IMR-90 (cell line): ENCODE data around the gene MARCHF2. TPM values are rescaled to one million over a fixed set of nuclear protein-coding genes. Genes with fewer than 3 reads are reported as not detected.

ENCODE experiments used
- ATAC-seq: fragments of 200-7000 bp; cut with Tn5 transposase; 2 replicates; pipeline ENCODE4 v1.9.1; 2020; ENCODE audit warnings: low read depth, mild to moderate bottlenecking, moderate library complexity
- BruUV-seq: library from RNA; stranded (reverse); fragments of 400-500 nt; replicated peaks from 2 replicates; lab custom pipeline; 2021; lab: Mats Ljungman, UMichigan
- CTCF ChIA-PET: fragments of 300-600 bp; formaldehyde crosslinking; extraction: SDS; loops from one replicate; lab custom pipeline; 2021; ENCODE audit warnings: antibody characterized with exemption; lab: Yijun Ruan, JAX
- POLR2A ChIA-PET: fragments of 300-600 bp; sonication (Branson Sonifier 250); formaldehyde crosslinking; loops from one replicate; lab custom pipeline; 2022; ENCODE audit warnings: antibody characterized with exemption; ENCODE audit not compliant: unreplicated experiment; lab: Charles Lee
- DNase-seq: peaks from one replicate; pipeline ENCODE4 v3.0.0; 2013
- H2AFZ ChIP-seq: replicated peaks from 2 replicates; pipeline ENCODE3; 2013; ENCODE audit warnings: low read length, mild to moderate bottlenecking; ENCODE audit not compliant: poor library complexity
- H2AK5ac ChIP-seq: 2 replicates; pipeline ENCODE4 v1.6.1; 2013; ENCODE audit warnings: low read depth, low read length, inconsistent platforms
- H2AK9ac ChIP-seq: replicated peaks from 2 replicates; pipeline ENCODE3; 2013; ENCODE audit warnings: mild to moderate bottlenecking, low read depth, low read length, moderate library complexity; ENCODE audit not compliant: poor library complexity
- H2BK120ac ChIP-seq: 2 replicates; pipeline ENCODE4 v1.6.1; 2013; ENCODE audit warnings: low read depth, low read length, inconsistent platforms
- H2BK15ac ChIP-seq: 3 replicates; pipeline ENCODE4 v1.6.1; 2013; ENCODE audit warnings: low read depth, low read length, inconsistent platforms
- H2BK20ac ChIP-seq: 2 replicates; pipeline ENCODE4 v1.6.1; 2013; ENCODE audit warnings: low read depth, mild to moderate bottlenecking, inconsistent platforms, low read length, moderate library complexity
- H2BK5ac ChIP-seq: 2 replicates; pipeline ENCODE4 v1.6.1; 2013; ENCODE audit warnings: mild to moderate bottlenecking, low read depth, low read length, inconsistent platforms; ENCODE audit not compliant: poor library complexity, severe bottlenecking
- H3K14ac ChIP-seq: replicated peaks from 2 replicates; pipeline ENCODE4 v1.6.1; 2013; ENCODE audit warnings: low read depth, low read length, inconsistent platforms
- H3K18ac ChIP-seq: 2 replicates; pipeline ENCODE4 v1.6.1; 2013; ENCODE audit warnings: low read depth, low read length, control low read depth
- H3K23ac ChIP-seq: 2 replicates; pipeline ENCODE4 v1.6.1; 2013; ENCODE audit warnings: low read depth, low read length, inconsistent platforms
- H3K27ac ChIP-seq: 2 replicates; pipeline ENCODE4 v1.5.1; 2013; ENCODE audit warnings: mild to moderate bottlenecking, control low read depth, low read length; ENCODE audit not compliant: insufficient read depth
- H3K27me3 ChIP-seq: 2 replicates; pipeline ENCODE4 v1.6.1; 2013; ENCODE audit warnings: low read length; ENCODE audit not compliant: control insufficient read depth, insufficient read depth
- H3K36me3 ChIP-seq: 2 replicates; pipeline ENCODE4 v1.6.1; 2013; ENCODE audit warnings: low read length, mixed read lengths; ENCODE audit not compliant: control insufficient read depth, insufficient read depth
- H3K4ac ChIP-seq: 2 replicates; pipeline ENCODE4 v1.6.1; 2013; ENCODE audit warnings: low read depth, low read length, inconsistent platforms
- H3K4me1 ChIP-seq: 2 replicates; pipeline ENCODE4 v1.6.1; 2013; ENCODE audit warnings: low read length, mixed read lengths; ENCODE audit not compliant: control insufficient read depth, insufficient read depth
- H3K4me2 ChIP-seq: 2 replicates; pipeline ENCODE4 v1.6.1; 2013; ENCODE audit warnings: low read depth, mild to moderate bottlenecking, control low read depth, low read length, moderate library complexity
- H3K4me3 ChIP-seq: 2 replicates; pipeline ENCODE4 v1.5.1; 2013; ENCODE audit warnings: low read depth, mild to moderate bottlenecking, control low read depth, low read length, moderate library complexity; ENCODE audit not compliant: insufficient read depth
- H3K56ac ChIP-seq: 2 replicates; pipeline ENCODE4 v1.6.1; 2013; ENCODE audit warnings: low read length, inconsistent platforms; ENCODE audit not compliant: insufficient read depth; ENCODE audit errors: extremely low read depth
- H3K79me1 ChIP-seq, 2 experiments: 2 replicates each; pipeline ENCODE4 v1.6.1; 2013; ENCODE audit warnings: low read length in 2 of 2, inconsistent platforms in 1 of 2, low read depth in 1 of 2
- H3K9ac ChIP-seq: 2 replicates; pipeline ENCODE4 v1.6.1; 2013; ENCODE audit warnings: low read depth, low read length, control low read depth
- H3K9me1 ChIP-seq: 2 replicates; pipeline ENCODE4 v1.6.1; 2013; ENCODE audit warnings: low read length, inconsistent platforms; ENCODE audit not compliant: insufficient read depth
- H3K9me3 ChIP-seq: 2 replicates; pipeline ENCODE4 v1.6.1; 2013; ENCODE audit warnings: low read length; ENCODE audit not compliant: control insufficient read depth, insufficient read depth
- H4K20me1 ChIP-seq: 2 replicates; pipeline ENCODE4 v1.6.1; 2013; ENCODE audit warnings: low read length, inconsistent platforms; ENCODE audit not compliant: insufficient read depth
- H4K5ac ChIP-seq: 2 replicates; pipeline ENCODE4 v1.6.1; 2013; ENCODE audit warnings: mild to moderate bottlenecking, low read depth, low read length, control low read depth
- H4K8ac ChIP-seq, 2 experiments: 2 replicates each; pipeline ENCODE4 v1.6.1; 2013; ENCODE audit warnings: low read depth in 2 of 2, low read length in 2 of 2, control low read depth in 1 of 2, inconsistent platforms in 1 of 2
- H4K91ac ChIP-seq: 2 replicates; pipeline ENCODE4 v1.6.1; 2013; ENCODE audit warnings: low read depth, low read length, inconsistent platforms; ENCODE audit not compliant: insufficient read depth
- BHLHE40 ChIP-seq: fragments of 150-350 bp; IDR thresholded peaks from 2 replicates; pipeline ENCODE4 v1.6.1; 2016; ENCODE audit warnings: mild to moderate bottlenecking, low read depth, low read length
- CEBPB ChIP-seq: IDR thresholded peaks from 2 replicates; pipeline ENCODE4 v1.6.1; 2012; ENCODE audit warnings: low read depth, low read length, improper control_type of control experiment
- CHD1 ChIP-seq: IDR thresholded peaks from 2 replicates; pipeline ENCODE4 v1.6.1; 2012; ENCODE audit warnings: low read depth, low read length, improper control_type of control experiment
- FOS ChIP-seq: fragments of 150-350 bp; IDR thresholded peaks from 2 replicates; pipeline ENCODE4 v1.6.1; 2016; ENCODE audit warnings: low read depth, low read length
- MAFK ChIP-seq: IDR thresholded peaks from 2 replicates; pipeline ENCODE4 v1.6.1; 2012; ENCODE audit warnings: low read depth, low read length, improper control_type of control experiment
- MAZ ChIP-seq: IDR thresholded peaks from 2 replicates; pipeline ENCODE4 v1.6.1; 2012; ENCODE audit warnings: low read depth, mild to moderate bottlenecking, low read length, improper control_type of control experiment, moderate library complexity, borderline replicate concordance
- MXI1 ChIP-seq: IDR thresholded peaks from 2 replicates; pipeline ENCODE4 v1.6.1; 2012; ENCODE audit warnings: low read depth, mild to moderate bottlenecking, low read length, moderate library complexity, borderline replicate concordance
- NFE2L2 ChIP-seq: fragments of 150-350 bp; IDR thresholded peaks from 2 replicates; pipeline ENCODE4 v1.6.1; 2016; ENCODE audit warnings: low read depth, mild to moderate bottlenecking, low read length
- POLR2A ChIP-seq: IDR thresholded peaks from 2 replicates; pipeline ENCODE4 v1.6.1; 2012; ENCODE audit warnings: mild to moderate bottlenecking, low read depth, low read length
- RAD21 ChIP-seq: IDR thresholded peaks from 2 replicates; pipeline ENCODE4 v1.6.1; 2012; ENCODE audit warnings: low read length, improper control_type of control experiment
- RCOR1 ChIP-seq: IDR thresholded peaks from 2 replicates; pipeline ENCODE4 v1.6.1; 2012; ENCODE audit warnings: mild to moderate bottlenecking, low read length, improper control_type of control experiment; ENCODE audit not compliant: insufficient replicate concordance
- RFX5 ChIP-seq: IDR thresholded peaks from 2 replicates; pipeline ENCODE4 v1.8.0; 2012; ENCODE audit warnings: low read depth, mild to moderate bottlenecking, low read length, moderate library complexity
- SMC3 ChIP-seq: fragments of 150-350 bp; IDR thresholded peaks from 2 replicates; pipeline ENCODE4 v1.6.1; 2016; ENCODE audit warnings: low read depth, mild to moderate bottlenecking, antibody characterized with exemption, low read length, moderate library complexity
- WGBS, 2 experiments: methylation state at CpG; one replicate each; pipeline versions ENCODE4 v1.1.5 to v1.1.7; 2013; ENCODE audit warnings: missing lambda C conversion rate in 2 of 2; ENCODE audit not compliant: insufficient read length in 1 of 2; ENCODE audit errors: extremely low coverage in 2 of 2; 5-methylcytosine and 5-hydroxymethylcytosine counted together
- dilution Hi-C: fragments of 300-500 bp; cut with HindIII; formaldehyde crosslinking; loops from one replicate; pipeline ENCODE4 v1.14.3; 2018; ENCODE audit warnings: low sequenced_read_pairs; ENCODE audit not compliant: unreplicated experiment
- in situ Hi-C: fragments of 300-500 bp; cut with MboI; formaldehyde crosslinking; loops from 3 replicates; pipeline ENCODE4 v1.14.3; 2019; ENCODE audit warnings: low sequenced_read_pairs, inconsistent platforms, mixed read lengths
- intact Hi-C: fragments of 100-400 bp; cut with micrococcal nuclease; formaldehyde crosslinking; loops from 2 replicates; pipeline ENCODE4 v1.10.0; 2022
- polyA plus RNA-seq, 3 experiments: library from polyadenylated mRNA; depleted of rRNA; stranded (reverse); fragments of >200 nt; gene quantifications; 2 replicates each; pipeline ENCODE4 v1.2.3, GENCODE V29; 2012; ENCODE audit warnings: low replicate concordance in 1 of 3
- total RNA-seq: library from RNA; depleted of rRNA; stranded (reverse); fragments of >200 nt; gene quantifications from 2 replicates; pipeline ENCODE4 v1.2.3, GENCODE V29; 2012
- TF ChIP-seq, protein P1 (sequence below): fragments of 150-350 bp; IDR thresholded peaks from 2 replicates; pipeline ENCODE4 v1.6.1; 2016; ENCODE audit warnings: low read depth, mild to moderate bottlenecking, low read length, moderate library complexity, borderline replicate concordance
- TF ChIP-seq, protein P2 (sequence below): conservative IDR thresholded peaks from 2 replicates; pipeline ENCODE4 v1.5.1; 2012; ENCODE audit warnings: mild to moderate bottlenecking, low read depth, low read length, improper control_type of control experiment
- TF ChIP-seq, protein P3 (sequence below): fragments of 150-350 bp; IDR thresholded peaks from 2 replicates; pipeline ENCODE4 v1.6.1; 2017; ENCODE audit warnings: mild to moderate bottlenecking, antibody characterized with exemption, low read length, low read depth

Gene MARCHF2
- total and polyA plus RNA-seq, 2 of the 4 experiments (the other 2 are of a cell fraction) = 33.8 to 58.8 TPM

DNA sequence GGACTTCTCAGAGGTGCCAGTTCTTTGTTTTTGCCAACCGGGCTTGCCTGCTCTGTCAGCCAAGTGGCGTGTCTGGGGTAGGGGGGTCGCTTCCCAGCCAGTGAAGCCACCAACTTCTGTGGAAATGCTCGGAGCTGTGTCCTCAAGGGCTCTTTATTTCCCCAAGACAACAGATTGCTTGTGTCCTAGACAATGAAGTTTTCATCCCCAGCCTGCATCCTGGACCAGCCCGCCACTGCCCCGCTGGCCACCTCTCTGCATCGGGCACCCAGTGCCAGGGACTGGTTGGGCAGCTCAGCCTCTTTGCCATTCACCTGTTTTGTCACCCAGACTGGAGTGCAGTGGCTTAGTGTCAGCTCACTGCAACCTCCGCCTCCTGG, 19.2 kb upstream of the MARCHF2 start:
- H2AK5ac ChIP-seq = no peak overlapping the region
- no peaks in the 10 kb centered on the region for H3K9me3 ChIP-seq
- H4K8ac ChIP-seq = no peak overlapping the region
- no peak overlapping the region for H4K5ac ChIP-seq
- no peak overlapping the region for H3K18ac ChIP-seq
- H2AFZ ChIP-seq = no peak overlapping the region
- no TSS peak for BruUV-seq
- no peaks in the 10 kb centered on the region for H3K36me3 ChIP-seq
- peaks cover 18% of the 10 kb centered on the region for H3K4me1 ChIP-seq
- no peak overlapping the region for H3K9ac ChIP-seq
- no peak overlapping the region; the same call in 1 of the 2 replicates for H3K4ac ChIP-seq
- no peak overlapping the region for H2AK9ac ChIP-seq
- no peak overlapping the region for H3K56ac ChIP-seq
- dilution Hi-C loops (no loop called here), in situ Hi-C loops (no loop called here), intact Hi-C loops (no loop called here)
- ChIA-PET POLR2A (no interaction called here), CTCF (no interaction called here)
- no peak overlapping the region for H3K4me2 ChIP-seq
- no peak overlapping the region; the same call in 1 of the 2 replicates for H4K91ac ChIP-seq
- no peak overlapping the region for H2BK20ac ChIP-seq
- H2BK15ac ChIP-seq = no peak overlapping the region
- no peak overlapping the region for H3K4me3 ChIP-seq
- no peak for TF ChIP-seq FOS
- TF ChIP-seq SMC3 = no peak
- TF ChIP-seq RFX5 = no peak
- TF ChIP-seq, protein P1, sequence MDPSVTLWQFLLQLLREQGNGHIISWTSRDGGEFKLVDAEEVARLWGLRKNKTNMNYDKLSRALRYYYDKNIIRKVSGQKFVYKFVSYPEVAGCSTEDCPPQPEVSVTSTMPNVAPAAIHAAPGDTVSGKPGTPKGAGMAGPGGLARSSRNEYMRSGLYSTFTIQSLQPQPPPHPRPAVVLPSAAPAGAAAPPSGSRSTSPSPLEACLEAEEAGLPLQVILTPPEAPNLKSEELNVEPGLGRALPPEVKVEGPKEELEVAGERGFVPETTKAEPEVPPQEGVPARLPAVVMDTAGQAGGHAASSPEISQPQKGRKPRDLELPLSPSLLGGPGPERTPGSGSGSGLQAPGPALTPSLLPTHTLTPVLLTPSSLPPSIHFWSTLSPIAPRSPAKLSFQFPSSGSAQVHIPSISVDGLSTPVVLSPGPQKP = no peak
- no peak for TF ChIP-seq CEBPB
- no peak for TF ChIP-seq RAD21
- TF ChIP-seq, protein P2, sequence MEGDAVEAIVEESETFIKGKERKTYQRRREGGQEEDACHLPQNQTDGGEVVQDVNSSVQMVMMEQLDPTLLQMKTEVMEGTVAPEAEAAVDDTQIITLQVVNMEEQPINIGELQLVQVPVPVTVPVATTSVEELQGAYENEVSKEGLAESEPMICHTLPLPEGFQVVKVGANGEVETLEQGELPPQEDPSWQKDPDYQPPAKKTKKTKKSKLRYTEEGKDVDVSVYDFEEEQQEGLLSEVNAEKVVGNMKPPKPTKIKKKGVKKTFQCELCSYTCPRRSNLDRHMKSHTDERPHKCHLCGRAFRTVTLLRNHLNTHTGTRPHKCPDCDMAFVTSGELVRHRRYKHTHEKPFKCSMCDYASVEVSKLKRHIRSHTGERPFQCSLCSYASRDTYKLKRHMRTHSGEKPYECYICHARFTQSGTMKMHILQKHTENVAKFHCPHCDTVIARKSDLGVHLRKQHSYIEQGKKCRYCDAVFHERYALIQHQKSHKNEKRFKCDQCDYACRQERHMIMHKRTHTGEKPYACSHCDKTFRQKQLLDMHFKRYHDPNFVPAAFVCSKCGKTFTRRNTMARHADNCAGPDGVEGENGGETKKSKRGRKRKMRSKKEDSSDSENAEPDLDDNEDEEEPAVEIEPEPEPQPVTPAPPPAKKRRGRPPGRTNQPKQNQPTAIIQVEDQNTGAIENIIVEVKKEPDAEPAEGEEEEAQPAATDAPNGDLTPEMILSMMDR = no peak
- TF ChIP-seq CHD1 = no peak
- no peak for TF ChIP-seq MXI1
- TF ChIP-seq BHLHE40 = no peak
- TF ChIP-seq, protein P3, sequence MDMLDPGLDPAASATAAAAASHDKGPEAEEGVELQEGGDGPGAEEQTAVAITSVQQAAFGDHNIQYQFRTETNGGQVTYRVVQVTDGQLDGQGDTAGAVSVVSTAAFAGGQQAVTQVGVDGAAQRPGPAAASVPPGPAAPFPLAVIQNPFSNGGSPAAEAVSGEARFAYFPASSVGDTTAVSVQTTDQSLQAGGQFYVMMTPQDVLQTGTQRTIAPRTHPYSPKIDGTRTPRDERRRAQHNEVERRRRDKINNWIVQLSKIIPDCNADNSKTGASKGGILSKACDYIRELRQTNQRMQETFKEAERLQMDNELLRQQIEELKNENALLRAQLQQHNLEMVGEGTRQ = no peak
- no peak for TF ChIP-seq RCOR1
- no peak for TF ChIP-seq POLR2A
- TF ChIP-seq MAFK = no peak
- no peak for TF ChIP-seq MAZ
- TF ChIP-seq NFE2L2 = no peak
- peaks cover 76% of the 10 kb centered on the region for H4K20me1 ChIP-seq
- no peak overlapping the region for H2BK5ac ChIP-seq
- H3K14ac ChIP-seq = no peak overlapping the region
- H2BK120ac ChIP-seq = no peak overlapping the region
- peaks cover 40 to 81% of the 10 kb centered on the region in 2 experiments for H3K79me1 ChIP-seq
- H3K27me3 ChIP-seq = no peaks in the 10 kb centered on the region
- ATAC-seq = no peak
- no peak overlapping the region for H3K23ac ChIP-seq
- H3K27ac ChIP-seq = no peak overlapping the region
- no peak for DNase-seq
- 95% methylated on average over 5 of the region's 8 CpGs; no CpG with 5 or more reads in 1 of the 2 experiments for WGBS, 2 experiments
- peaks cover 33% of the 10 kb centered on the region for H3K9me1 ChIP-seq
